Erythroblast (primary cell): ENCODE measurements around the gene SMAD5.

Experiments used
- DNase-seq, 2 experiments: peaks; one replicate each; lab custom pipeline; 2025; lab: John Stamatoyannopoulos, UW
- GATA1 ChIP-seq: IDR thresholded peaks from 2 replicates; pipeline ENCODE4 v1.6.1; 2011; ENCODE audit warnings: low read depth, mild to moderate bottlenecking, control low read depth, low read length, moderate library complexity
- POLR2A ChIP-seq: IDR thresholded peaks from 2 replicates; pipeline ENCODE4 v1.6.1; 2011; ENCODE audit warnings: mild to moderate bottlenecking, low read length

SMAD5 gene

DNA sequence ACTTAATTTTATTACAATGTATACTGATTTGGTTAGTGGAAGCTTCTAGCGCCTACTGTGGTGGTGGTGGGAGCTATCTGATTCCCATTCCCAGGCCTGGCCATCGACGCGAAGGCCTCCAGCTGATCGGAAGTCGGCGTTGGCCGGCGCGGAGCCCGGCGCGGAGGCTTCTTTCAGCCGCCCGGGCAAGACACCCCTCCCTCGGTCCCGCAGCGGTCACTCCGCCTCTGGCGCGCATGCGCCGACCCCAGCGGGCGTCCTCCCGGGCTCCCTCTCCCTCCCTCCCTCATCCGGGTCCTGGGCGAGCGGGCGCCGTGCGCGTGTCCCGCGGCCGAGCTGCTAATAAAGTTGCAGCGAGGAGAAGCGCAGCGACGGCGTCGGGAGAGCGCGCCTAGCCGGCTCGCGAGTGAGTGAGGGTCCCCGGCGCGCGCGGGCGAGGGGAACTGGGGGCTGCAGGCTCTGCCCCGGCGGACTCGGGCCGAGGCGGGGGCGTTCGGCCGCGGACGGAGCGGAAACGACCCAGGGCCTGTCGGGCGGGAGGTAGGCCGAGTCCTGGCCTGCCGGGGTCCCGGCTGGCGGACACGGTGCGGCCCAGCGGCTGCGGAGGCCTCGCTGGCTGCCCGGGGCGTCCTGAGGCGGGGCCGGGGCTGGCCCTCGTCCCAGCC, at the start of gene SMAD5:
Gene SMAD5, plus strand, starts transcription at position 289 of the 665 bp plus-strand sequence. CDS start 20,916 bp downstream, outside the sequence.
- DNase-seq, result peak; percentile 94 to 95
- peak; percentile 61 for TF ChIP-seq POLR2A
- TF ChIP-seq GATA1, result no peak

DNA sequence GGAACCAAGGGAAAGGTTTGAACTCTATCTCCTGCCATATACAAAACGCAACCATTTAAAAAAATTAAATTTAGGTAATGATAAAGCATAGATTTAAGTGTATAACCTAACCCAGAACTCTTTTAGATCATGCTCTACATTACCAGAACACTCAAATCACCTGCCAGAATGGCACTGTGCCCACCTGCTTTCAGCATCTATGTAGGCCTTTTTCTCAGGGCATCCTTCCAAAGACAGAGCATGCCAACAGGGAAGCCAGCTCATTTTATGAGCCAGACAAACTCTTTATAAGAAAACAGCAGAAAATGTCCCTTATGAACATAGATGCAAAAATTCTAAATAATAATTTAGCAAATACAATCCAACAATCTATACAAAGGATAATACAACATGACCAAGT, 47.9 kb upstream of the SMAD5 start:
- TF ChIP-seq POLR2A (no peak), GATA1 (no peak)
- no peak for DNase-seq

- no peak for DNase-seq
Observed at GRCh38 chr5:136086783-136087566, 45.7 kb upstream of the SMAD5 start.

GRCh38 chr5:136087961-136088871, 44.4 kb upstream of the SMAD5 start:
- TF ChIP-seq POLR2A, result no peak
- TF ChIP-seq GATA1, result no peak
- peak; percentile 8 to 20 for DNase-seq

More at GRCh38 chr5:136086783-136087566, 45.7 kb upstream of the SMAD5 start:
- TF ChIP-seq GATA1 (no peak), POLR2A (no peak)

DNA sequence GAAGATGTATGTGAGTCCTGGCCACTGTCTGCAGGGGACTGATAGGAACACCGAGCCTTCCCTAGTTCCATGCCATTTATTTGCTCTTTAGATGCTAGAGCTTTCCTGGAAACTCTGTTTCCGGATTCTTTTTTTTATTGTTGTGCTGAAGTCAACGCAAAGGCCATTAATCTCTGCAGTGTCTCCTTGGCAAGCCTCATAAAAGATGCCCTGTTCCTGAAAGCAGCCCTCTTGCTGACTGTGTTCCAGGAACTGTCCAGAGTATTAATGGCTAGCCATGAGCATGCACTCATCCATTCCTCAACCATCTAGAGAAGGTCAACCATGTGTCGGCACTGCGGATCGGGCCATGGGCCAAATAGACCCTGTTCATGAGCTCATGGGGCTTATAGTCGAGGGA, 42.9 kb upstream of the SMAD5 start:
- TF ChIP-seq GATA1 (no peak), POLR2A (no peak)
- no peak for DNase-seq

- TF ChIP-seq GATA1 (no peak), POLR2A (no peak)
- DNase-seq, result no peak
Observed at GRCh38 chr5:136090319-136090718, 42.3 kb upstream of the SMAD5 start.

- peak; percentile 76 to 85 for DNase-seq
- TF ChIP-seq POLR2A (no peak), GATA1 (no peak)
Observed at GRCh38 chr5:136094189-136094912, 38.3 kb upstream of the SMAD5 start.

- DNase-seq, result no peak
- no peak for TF ChIP-seq POLR2A
- TF ChIP-seq GATA1, result no peak
Observed at GRCh38 chr5:136094913-136095641, 37.6 kb upstream of the SMAD5 start.

DNA sequence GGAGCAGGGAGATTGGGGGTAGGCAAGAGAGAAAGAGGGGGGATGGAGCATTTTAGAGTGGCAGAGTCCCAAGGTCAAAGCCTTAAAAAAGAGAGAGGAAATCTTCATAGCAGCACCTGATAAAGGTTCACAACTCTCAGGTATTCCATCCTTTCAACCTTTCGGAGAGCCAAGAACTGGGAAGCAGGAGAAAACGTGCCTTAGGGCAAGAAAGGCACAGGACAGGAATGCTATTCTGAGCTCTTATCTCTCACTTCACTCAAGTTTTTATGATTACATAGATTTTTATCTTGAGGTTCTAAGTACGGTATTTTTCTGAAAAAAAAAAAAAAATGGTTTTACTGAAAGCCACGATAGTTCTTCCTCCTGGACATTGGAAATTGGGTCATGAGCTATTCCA, 34.5 kb upstream of the SMAD5 start:
- TF ChIP-seq GATA1 (no peak), POLR2A (no peak)
- DNase-seq, result no peak

DNA sequence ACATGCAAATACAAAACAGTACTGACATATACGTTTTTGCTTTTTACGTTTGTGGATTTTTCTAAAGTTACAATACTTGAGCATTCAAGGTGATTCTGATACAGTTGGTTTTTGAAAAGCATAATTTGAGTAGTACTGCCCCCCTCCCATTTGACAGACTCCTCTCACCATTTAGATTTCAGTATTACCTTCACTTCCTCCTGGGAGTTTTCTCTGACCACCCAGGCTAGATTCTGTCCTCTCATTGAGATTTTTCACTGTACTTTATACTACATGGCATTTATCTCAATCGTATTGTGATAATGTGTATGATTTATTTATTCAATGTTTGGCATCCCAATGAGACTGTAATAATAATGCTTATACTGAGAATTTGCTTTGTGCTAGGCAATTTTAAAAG, 32.8 kb upstream of the SMAD5 start:
- TF ChIP-seq POLR2A, result no peak
- TF ChIP-seq GATA1, result no peak
- DNase-seq, result no peak

GRCh38 chr5:136101884-136102283, 30.8 kb upstream of the SMAD5 start:
- no peak for TF ChIP-seq POLR2A
- TF ChIP-seq GATA1, result no peak
- no peak for DNase-seq

GRCh38 chr5:136103118-136103517, 29.5 kb upstream of the SMAD5 start:
- TF ChIP-seq POLR2A (no peak), GATA1 (no peak)
- DNase-seq, result no peak

- TF ChIP-seq GATA1, result no peak
- TF ChIP-seq POLR2A, result no peak
- DNase-seq, result no peak
Observed at GRCh38 chr5:136104306-136104965, 28.2 kb upstream of the SMAD5 start.
